Measurements from ENCODE around the gene SYNPO2L.

Gene SYNPO2L

GRCh38 chr10:73609116-73609515, 46.7 kb downstream of the SYNPO2L start:
- Mint-ChIP-seq H3K36me3 (peaks cover 2 to 8% of the 10 kb centered on the region in 2 donors), H3K4me3 (no peak overlapping the region), H3K27me3 (no peaks in the 10 kb centered on the region), H3K27ac (no peak overlapping the region), H3K9me3 (no peaks in the 10 kb centered on the region), H3K4me1 (no peaks in the 10 kb centered on the region)
- ATAC-seq (replicated peaks) (no peak), DNase-seq (no peak)

- peaks cover 3 to 6% of the 10 kb centered on the region in 2 donors for H3K4me1 Mint-ChIP-seq
- H3K4me3 Mint-ChIP-seq = no peak overlapping the region
- no peaks in the 10 kb centered on the region for H3K27me3 Mint-ChIP-seq
- no peaks in the 10 kb centered on the region for H3K9me3 Mint-ChIP-seq
- ATAC-seq (replicated peaks) = no peak
- peaks cover 2 to 8% of the 10 kb centered on the region in 2 donors for H3K36me3 Mint-ChIP-seq
- H3K27ac Mint-ChIP-seq = no peak overlapping the region
- DNase-seq = no peak
These were observed 54.3 kb downstream of the SYNPO2L start for GRCh38 chr10:73601486-73601921.

GRCh38 chr10:73597346-73597745, 58.5 kb downstream of the SYNPO2L start:
- H3K27ac Mint-ChIP-seq = no peak overlapping the region
- no peaks in the 10 kb centered on the region for H3K36me3 Mint-ChIP-seq
- H3K27me3 Mint-ChIP-seq = no peaks in the 10 kb centered on the region
- H3K4me1 Mint-ChIP-seq = peaks cover 3 to 6% of the 10 kb centered on the region in 2 donors
- H3K9me3 Mint-ChIP-seq = no peaks in the 10 kb centered on the region
- H3K4me3 Mint-ChIP-seq = no peak overlapping the region
- ATAC-seq (replicated peaks) = no peak
- no peak for DNase-seq
